DND-41 (cell line): ENCODE results near the gene TTLL12.
A peak's percentile ranks its signal among the peaks of the same experiment; 100 is the strongest.

Experiments used
- ATAC-seq: fragments of 200-7000 bp; cut with Tn5 transposase; 3 replicates; pipeline ENCODE4 v1.9.1; 2021; ENCODE audit warnings: low read depth; ENCODE audit not compliant: insufficient read depth
- DNase-seq: peaks from one replicate; pipeline ENCODE4 v3.0.0-alpha.2; 2020
- H2AFZ ChIP-seq: 2 replicates; pipeline ENCODE4 v1.6.0; 2012; ENCODE audit warnings: low read depth, low read length
- H3K27ac ChIP-seq: 2 replicates; pipeline ENCODE4 v1.5.1; 2012; ENCODE audit warnings: low read length, inconsistent platforms
- H3K27me3 ChIP-seq: fragments of 200-600 bp; sonication (generic); 2 replicates; pipeline ENCODE4 v1.6.0; 2012; ENCODE audit warnings: low read length, mild to moderate bottlenecking, inconsistent platforms; ENCODE audit not compliant: insufficient read depth, poor library complexity
- H3K36me3 ChIP-seq: 2 replicates; pipeline ENCODE4 v1.5.1; 2012; ENCODE audit warnings: low read length, inconsistent platforms; ENCODE audit not compliant: insufficient read depth
- H3K4me1 ChIP-seq: 2 replicates; pipeline ENCODE4 v1.5.1; 2012; ENCODE audit warnings: mild to moderate bottlenecking, low read length; ENCODE audit not compliant: insufficient read depth
- H3K4me2 ChIP-seq: 2 replicates; pipeline ENCODE4 v1.6.0; 2012; ENCODE audit warnings: mild to moderate bottlenecking, moderate library complexity, low read length, inconsistent platforms; ENCODE audit not compliant: insufficient read depth
- H3K4me3 ChIP-seq, 2 experiments: fragments of 200-600 bp in 1 of 2; shearing (Covaris generic) in 1 of 2; 2 replicates each; pipeline ENCODE4 v1.5.1; 2012 to 2016; ENCODE audit warnings: inconsistent platforms in 2 of 2, low read length in 2 of 2, mild to moderate bottlenecking in 2 of 2, low read depth in 1 of 2, moderate library complexity in 1 of 2
- H3K79me2 ChIP-seq: 2 replicates; pipeline ENCODE4 v1.6.0; 2012; ENCODE audit warnings: low read length, inconsistent platforms; ENCODE audit not compliant: insufficient read depth
- H3K9ac ChIP-seq: 2 replicates; pipeline ENCODE4 v1.6.0; 2012; ENCODE audit warnings: low read depth, mild to moderate bottlenecking, inconsistent platforms, low read length, moderate library complexity
- H3K9me3 ChIP-seq: 2 replicates; pipeline ENCODE4 v1.5.1; 2012; ENCODE audit warnings: low read length, moderate library complexity, mild to moderate bottlenecking, inconsistent platforms; ENCODE audit not compliant: insufficient read depth, severe bottlenecking
- H4K20me1 ChIP-seq: 2 replicates; pipeline ENCODE4 v1.6.0; 2012; ENCODE audit warnings: low read length; ENCODE audit not compliant: insufficient read depth
- CTCF ChIP-seq: IDR thresholded peaks from 2 replicates; pipeline ENCODE4 v1.5.1; 2012; ENCODE audit warnings: borderline replicate concordance, low read length, moderate library complexity, mild to moderate bottlenecking; ENCODE audit not compliant: poor library complexity, severe bottlenecking; ENCODE audit errors: extremely low read depth
- EZH2 ChIP-seq: IDR thresholded peaks from 3 replicates; pipeline ENCODE4 v1.6.1; 2012; ENCODE audit warnings: borderline replicate concordance, low read depth, mild to moderate bottlenecking, moderate library complexity, low read length, inconsistent platforms; ENCODE audit not compliant: severe bottlenecking

The TTLL12 gene

GRCh38 chr22:43228330-43228729 is 41.4 kb upstream of the TTLL12 start:
- Histone ChIP-seq H3K9me3 (no peaks in the 10 kb centered on the region), H3K4me2 (no peak overlapping the region), H3K4me1 (no peaks in the 10 kb centered on the region), H3K4me3 (no peak overlapping the region), H3K27me3 (peaks cover 3% of the 10 kb centered on the region), H3K27ac (no peak overlapping the region), H3K9ac (no peak overlapping the region), H2AFZ (no peak overlapping the region), H4K20me1 (peaks cover 18% of the 10 kb centered on the region; the same call in 1 of the 2 replicates), H3K36me3 (no peaks in the 10 kb centered on the region), H3K79me2 (no peaks in the 10 kb centered on the region)
- ATAC-seq (no peak), DNase-seq (peak; percentile 35)
- TF ChIP-seq CTCF (peak; percentile 47), EZH2 (no peak)

GRCh38 chr22:43227239-43227630 is 40.3 kb upstream of the TTLL12 start:
- DNase-seq, result no peak
- TF ChIP-seq CTCF, result no peak
- TF ChIP-seq EZH2, result no peak
- H2AFZ ChIP-seq, result no peak overlapping the region

GRCh38 chr22:43226377-43227238 is 39.7 kb upstream of the TTLL12 start:
- no peak overlapping the region for H3K4me3 ChIP-seq
- no peak overlapping the region for H3K27ac ChIP-seq
- H4K20me1 ChIP-seq, result peaks cover 16% of the 10 kb centered on the region; the same call in 1 of the 2 replicates
- H3K9ac ChIP-seq, result no peak overlapping the region
- H3K79me2 ChIP-seq, result no peaks in the 10 kb centered on the region
- no peak for DNase-seq
- no peak overlapping the region for H2AFZ ChIP-seq
- H3K4me2 ChIP-seq, result no peak overlapping the region
- no peaks in the 10 kb centered on the region for H3K4me1 ChIP-seq
- H3K36me3 ChIP-seq, result no peaks in the 10 kb centered on the region
- H3K9me3 ChIP-seq, result no peaks in the 10 kb centered on the region
- H3K27me3 ChIP-seq, result peaks cover 3% of the 10 kb centered on the region
- ATAC-seq, result 0 out of 3 replicates have a peak, but pooled peaks have one; percentile 36
- TF ChIP-seq EZH2, result no peak
- TF ChIP-seq CTCF, result no peak

More at GRCh38 chr22:43227239-43227630, 40.3 kb upstream of the TTLL12 start:
- no peak overlapping the region for H3K4me2 ChIP-seq
- ATAC-seq, result no peak
- H3K9me3 ChIP-seq, result no peaks in the 10 kb centered on the region
- no peaks in the 10 kb centered on the region for H3K79me2 ChIP-seq
- no peak overlapping the region for H3K9ac ChIP-seq
- no peaks in the 10 kb centered on the region for H3K36me3 ChIP-seq
- H4K20me1 ChIP-seq, result peaks cover 18% of the 10 kb centered on the region; the same call in 1 of the 2 replicates
- peaks cover 3% of the 10 kb centered on the region for H3K27me3 ChIP-seq
- no peak overlapping the region for H3K27ac ChIP-seq
- H3K4me1 ChIP-seq, result no peaks in the 10 kb centered on the region
- H3K4me3 ChIP-seq, result no peak overlapping the region

- ATAC-seq (no peak), DNase-seq (no peak)
- no peaks in the 10 kb centered on the region for H3K9me3 ChIP-seq
- H3K4me3 ChIP-seq, result no peak overlapping the region
- no peak overlapping the region for H3K4me2 ChIP-seq
- H3K79me2 ChIP-seq, result no peaks in the 10 kb centered on the region
- H3K27me3 ChIP-seq, result peaks cover 3% of the 10 kb centered on the region
- TF ChIP-seq EZH2 (no peak), CTCF (no peak)
- no peaks in the 10 kb centered on the region for H3K36me3 ChIP-seq
- peaks cover 9% of the 10 kb centered on the region; the same call in 1 of the 2 replicates for H4K20me1 ChIP-seq
- no peak overlapping the region for H2AFZ ChIP-seq
- no peak overlapping the region for H3K9ac ChIP-seq
- H3K4me1 ChIP-seq, result no peaks in the 10 kb centered on the region
- H3K27ac ChIP-seq, result no peak overlapping the region
Observed at GRCh38 chr22:43225609-43226008, 38.7 kb upstream of the TTLL12 start.
